ENCODE measurements around the gene BLOC1S6. TPM values are rescaled to one million over a fixed set of nuclear protein-coding genes. Genes with fewer than 3 reads are reported as not detected.

The BLOC1S6 gene
- total and polyA plus RNA-seq, 2 of the 8 experiments (the other 6 are each of a cell fraction or from before 2014, with no cell fraction given) = 4.5 to 28.8 TPM

DNA sequence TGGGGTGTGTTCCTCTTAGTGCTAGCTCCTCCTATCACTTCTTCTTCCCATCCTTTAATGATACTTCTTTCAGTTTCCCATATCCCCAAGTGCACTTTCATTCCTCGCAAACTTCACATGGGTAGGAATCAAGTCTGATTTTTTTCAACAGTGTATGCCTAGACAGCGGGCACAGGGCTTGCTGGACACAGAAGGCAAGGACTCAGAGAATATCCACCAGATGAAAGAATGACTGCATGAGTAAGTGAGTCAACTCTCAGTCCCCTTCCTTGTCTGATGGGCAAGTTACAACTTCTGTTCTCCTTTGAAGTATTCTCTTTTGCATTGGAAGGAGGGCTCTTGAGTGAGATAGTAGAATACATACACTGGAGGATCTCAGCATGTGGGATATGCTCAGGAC, 44.6 kb downstream of the BLOC1S6 start (continued):
- TF ChIP-seq, protein P1, sequence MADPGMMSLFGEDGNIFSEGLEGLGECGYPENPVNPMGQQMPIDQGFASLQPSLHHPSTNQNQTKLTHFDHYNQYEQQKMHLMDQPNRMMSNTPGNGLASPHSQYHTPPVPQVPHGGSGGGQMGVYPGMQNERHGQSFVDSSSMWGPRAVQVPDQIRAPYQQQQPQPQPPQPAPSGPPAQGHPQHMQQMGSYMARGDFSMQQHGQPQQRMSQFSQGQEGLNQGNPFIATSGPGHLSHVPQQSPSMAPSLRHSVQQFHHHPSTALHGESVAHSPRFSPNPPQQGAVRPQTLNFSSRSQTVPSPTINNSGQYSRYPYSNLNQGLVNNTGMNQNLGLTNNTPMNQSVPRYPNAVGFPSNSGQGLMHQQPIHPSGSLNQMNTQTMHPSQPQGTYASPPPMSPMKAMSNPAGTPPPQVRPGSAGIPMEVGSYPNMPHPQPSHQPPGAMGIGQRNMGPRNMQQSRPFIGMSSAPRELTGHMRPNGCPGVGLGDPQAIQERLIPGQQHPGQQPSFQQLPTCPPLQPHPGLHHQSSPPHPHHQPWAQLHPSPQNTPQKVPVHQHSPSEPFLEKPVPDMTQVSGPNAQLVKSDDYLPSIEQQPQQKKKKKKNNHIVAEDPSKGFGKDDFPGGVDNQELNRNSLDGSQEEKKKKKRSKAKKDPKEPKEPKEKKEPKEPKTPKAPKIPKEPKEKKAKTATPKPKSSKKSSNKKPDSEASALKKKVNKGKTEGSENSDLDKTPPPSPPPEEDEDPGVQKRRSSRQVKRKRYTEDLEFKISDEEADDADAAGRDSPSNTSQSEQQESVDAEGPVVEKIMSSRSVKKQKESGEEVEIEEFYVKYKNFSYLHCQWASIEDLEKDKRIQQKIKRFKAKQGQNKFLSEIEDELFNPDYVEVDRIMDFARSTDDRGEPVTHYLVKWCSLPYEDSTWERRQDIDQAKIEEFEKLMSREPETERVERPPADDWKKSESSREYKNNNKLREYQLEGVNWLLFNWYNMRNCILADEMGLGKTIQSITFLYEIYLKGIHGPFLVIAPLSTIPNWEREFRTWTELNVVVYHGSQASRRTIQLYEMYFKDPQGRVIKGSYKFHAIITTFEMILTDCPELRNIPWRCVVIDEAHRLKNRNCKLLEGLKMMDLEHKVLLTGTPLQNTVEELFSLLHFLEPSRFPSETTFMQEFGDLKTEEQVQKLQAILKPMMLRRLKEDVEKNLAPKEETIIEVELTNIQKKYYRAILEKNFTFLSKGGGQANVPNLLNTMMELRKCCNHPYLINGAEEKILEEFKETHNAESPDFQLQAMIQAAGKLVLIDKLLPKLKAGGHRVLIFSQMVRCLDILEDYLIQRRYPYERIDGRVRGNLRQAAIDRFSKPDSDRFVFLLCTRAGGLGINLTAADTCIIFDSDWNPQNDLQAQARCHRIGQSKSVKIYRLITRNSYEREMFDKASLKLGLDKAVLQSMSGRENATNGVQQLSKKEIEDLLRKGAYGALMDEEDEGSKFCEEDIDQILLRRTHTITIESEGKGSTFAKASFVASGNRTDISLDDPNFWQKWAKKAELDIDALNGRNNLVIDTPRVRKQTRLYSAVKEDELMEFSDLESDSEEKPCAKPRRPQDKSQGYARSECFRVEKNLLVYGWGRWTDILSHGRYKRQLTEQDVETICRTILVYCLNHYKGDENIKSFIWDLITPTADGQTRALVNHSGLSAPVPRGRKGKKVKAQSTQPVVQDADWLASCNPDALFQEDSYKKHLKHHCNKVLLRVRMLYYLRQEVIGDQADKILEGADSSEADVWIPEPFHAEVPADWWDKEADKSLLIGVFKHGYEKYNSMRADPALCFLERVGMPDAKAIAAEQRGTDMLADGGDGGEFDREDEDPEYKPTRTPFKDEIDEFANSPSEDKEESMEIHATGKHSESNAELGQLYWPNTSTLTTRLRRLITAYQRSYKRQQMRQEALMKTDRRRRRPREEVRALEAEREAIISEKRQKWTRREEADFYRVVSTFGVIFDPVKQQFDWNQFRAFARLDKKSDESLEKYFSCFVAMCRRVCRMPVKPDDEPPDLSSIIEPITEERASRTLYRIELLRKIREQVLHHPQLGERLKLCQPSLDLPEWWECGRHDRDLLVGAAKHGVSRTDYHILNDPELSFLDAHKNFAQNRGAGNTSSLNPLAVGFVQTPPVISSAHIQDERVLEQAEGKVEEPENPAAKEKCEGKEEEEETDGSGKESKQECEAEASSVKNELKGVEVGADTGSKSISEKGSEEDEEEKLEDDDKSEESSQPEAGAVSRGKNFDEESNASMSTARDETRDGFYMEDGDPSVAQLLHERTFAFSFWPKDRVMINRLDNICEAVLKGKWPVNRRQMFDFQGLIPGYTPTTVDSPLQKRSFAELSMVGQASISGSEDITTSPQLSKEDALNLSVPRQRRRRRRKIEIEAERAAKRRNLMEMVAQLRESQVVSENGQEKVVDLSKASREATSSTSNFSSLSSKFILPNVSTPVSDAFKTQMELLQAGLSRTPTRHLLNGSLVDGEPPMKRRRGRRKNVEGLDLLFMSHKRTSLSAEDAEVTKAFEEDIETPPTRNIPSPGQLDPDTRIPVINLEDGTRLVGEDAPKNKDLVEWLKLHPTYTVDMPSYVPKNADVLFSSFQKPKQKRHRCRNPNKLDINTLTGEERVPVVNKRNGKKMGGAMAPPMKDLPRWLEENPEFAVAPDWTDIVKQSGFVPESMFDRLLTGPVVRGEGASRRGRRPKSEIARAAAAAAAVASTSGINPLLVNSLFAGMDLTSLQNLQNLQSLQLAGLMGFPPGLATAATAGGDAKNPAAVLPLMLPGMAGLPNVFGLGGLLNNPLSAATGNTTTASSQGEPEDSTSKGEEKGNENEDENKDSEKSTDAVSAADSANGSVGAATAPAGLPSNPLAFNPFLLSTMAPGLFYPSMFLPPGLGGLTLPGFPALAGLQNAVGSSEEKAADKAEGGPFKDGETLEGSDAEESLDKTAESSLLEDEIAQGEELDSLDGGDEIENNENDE (IDR thresholded peaks at IDR 0.05; ENCODE audit: insufficient replicate concordance, low read length) = no peak

Measured in H1 (cell line).